ENCODE results near the gene KLHL6.

DNA sequence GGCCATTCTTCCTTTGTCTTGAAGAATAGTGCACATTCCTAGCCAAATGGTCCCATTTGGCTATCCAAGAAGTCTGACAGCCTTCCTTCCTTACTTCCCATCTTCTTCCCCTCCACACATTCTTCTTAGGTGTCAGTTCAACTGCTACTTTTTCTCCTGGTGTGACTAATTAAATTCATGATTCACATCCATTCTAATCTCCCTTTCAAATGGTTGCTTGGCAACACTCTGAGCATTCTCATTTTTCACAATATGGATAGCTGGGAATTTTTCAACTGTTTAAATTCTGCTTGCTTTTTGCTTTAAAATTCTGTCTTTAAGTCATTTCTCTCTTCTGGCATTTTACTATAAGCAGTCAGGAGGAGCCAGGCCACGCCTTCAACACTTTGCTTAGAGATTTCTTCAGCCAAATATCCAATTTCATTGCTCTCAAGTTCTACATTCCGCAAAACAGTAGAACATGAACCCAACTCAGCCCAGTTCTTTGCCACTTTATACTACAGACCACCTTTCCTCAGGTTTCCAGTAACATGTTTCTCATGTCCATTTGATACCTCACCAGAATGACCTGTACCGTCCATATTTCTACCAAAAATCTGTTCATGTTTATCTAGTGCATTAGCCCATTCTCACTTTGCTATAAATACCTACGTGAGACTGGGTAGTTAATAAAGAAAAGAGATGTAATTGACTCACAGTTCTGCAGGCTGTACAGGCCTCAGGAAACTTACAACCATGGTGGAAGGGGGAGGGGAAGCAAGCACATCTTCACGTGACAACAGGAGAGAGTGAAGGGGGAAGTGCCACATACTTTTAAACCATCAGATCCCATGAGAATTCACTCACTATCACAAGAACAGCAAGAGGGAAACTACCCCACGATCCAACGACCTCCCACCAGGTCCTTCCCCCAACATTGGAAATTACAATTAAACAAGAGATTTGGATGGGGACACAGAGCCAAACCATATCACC is 95.1 kb downstream of the KLHL6 start:
- TF ChIP-seq, protein P1, sequence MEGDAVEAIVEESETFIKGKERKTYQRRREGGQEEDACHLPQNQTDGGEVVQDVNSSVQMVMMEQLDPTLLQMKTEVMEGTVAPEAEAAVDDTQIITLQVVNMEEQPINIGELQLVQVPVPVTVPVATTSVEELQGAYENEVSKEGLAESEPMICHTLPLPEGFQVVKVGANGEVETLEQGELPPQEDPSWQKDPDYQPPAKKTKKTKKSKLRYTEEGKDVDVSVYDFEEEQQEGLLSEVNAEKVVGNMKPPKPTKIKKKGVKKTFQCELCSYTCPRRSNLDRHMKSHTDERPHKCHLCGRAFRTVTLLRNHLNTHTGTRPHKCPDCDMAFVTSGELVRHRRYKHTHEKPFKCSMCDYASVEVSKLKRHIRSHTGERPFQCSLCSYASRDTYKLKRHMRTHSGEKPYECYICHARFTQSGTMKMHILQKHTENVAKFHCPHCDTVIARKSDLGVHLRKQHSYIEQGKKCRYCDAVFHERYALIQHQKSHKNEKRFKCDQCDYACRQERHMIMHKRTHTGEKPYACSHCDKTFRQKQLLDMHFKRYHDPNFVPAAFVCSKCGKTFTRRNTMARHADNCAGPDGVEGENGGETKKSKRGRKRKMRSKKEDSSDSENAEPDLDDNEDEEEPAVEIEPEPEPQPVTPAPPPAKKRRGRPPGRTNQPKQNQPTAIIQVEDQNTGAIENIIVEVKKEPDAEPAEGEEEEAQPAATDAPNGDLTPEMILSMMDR (IDR thresholded peaks at IDR 0.05): no peak
- TF ChIP-seq TAF1 (IDR thresholded peaks at IDR 0.05; ENCODE audit: borderline replicate concordance, low read depth, low read length): no peak
- TF ChIP-seq RCOR1 (IDR thresholded peaks at IDR 0.05; ENCODE audit: low read length): no peak
- TF ChIP-seq, protein P2, sequence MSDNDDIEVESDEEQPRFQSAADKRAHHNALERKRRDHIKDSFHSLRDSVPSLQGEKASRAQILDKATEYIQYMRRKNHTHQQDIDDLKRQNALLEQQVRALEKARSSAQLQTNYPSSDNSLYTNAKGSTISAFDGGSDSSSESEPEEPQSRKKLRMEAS (IDR thresholded peaks at IDR 0.05; ENCODE audit: low read depth): no peak
- no peak for TF ChIP-seq GATA2 (CRISPR knock-in tag; IDR thresholded peaks at IDR 0.05)
- no peak for TF ChIP-seq SIN3A (IDR thresholded peaks at IDR 0.05; ENCODE audit: borderline replicate concordance, low read depth, low read length)

Data from SK-N-SH (cell line).